Activated CD8-positive, alpha-beta memory T cell treated with anti-CD3 and anti-CD28 coated beads, Interleukin-2, amount 50 U/mL, for 24 hours (primary cell): Measurements from ENCODE around the gene CPEB1.
"Not testable (repeated sequence)": the region's sequence is repeated elsewhere in the genome, so short reads cannot be mapped to it uniquely, and the experiment has no call there.

Experiments used
- DNase-seq: peaks from one replicate; pipeline ENCODE4 v3.0.0-alpha.2; 2020; ENCODE audit errors: extremely low read depth

The CPEB1 gene

GRCh38 chr15:82513587-82513986 is 133.6 kb downstream of the CPEB1 start:
- not testable (repeated sequence) for DNase-seq

DNA sequence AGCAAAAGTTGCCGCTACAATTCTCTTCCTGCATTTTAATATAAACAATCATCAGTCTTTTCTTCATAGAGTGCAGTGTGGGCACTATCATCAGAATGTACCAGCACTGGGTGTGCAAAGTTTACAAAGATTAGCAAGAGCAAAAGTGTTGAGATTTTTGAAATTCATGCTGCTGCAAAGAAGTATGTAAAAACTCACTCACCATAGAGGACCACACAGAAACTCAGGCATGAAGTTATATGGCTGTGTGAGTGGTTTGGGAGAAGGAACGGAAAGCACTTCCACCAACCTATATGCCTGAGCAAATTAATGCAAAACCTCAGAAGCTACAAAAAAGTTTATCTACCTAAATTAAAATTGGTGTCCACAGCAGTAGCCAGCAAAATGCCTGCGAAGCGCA is 139.5 kb downstream of the CPEB1 start:
- not testable (repeated sequence) for DNase-seq

GRCh38 chr15:82507087-82507486 is 140.1 kb downstream of the CPEB1 start:
- DNase-seq: not testable (repeated sequence)

DNA sequence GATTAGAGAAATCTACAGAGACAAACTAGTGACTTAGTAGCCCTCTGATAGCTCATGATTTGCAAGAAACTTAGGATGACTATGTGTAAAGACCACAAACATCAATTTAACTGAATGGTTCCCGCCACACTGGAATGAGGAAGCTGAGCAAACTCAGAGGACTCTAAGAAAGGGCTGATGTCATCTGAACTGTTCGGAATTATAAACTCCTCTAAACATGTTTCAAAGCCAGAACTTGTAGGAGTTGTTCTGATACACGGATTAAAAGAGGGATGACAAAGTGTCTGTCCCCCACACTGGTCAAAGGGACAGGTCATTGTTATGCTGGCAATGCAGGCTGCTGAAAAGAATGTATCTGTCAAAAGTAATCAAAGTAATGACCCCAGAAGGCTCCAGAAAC is 141.3 kb downstream of the CPEB1 start:
- DNase-seq: not testable (repeated sequence)

DNA sequence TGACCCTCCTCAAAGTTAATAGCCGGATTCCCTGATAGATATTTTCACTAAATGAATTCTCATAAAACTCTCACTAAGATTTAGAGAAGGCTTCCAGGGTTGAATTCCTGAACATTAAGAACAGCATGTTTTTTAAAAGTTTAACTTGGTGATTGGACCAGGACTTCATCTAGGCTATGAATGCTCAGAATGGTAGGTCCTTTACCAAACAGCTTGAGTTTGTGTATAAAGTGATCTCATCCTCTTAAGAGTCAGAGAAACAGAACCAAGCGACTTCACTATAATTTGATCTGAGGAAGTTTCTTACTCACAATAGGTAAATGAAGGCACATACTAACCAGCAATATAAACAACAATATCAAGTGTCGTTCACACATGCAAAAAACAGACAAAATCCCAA is 143.1 kb downstream of the CPEB1 start:
- DNase-seq: not testable (repeated sequence)

DNA sequence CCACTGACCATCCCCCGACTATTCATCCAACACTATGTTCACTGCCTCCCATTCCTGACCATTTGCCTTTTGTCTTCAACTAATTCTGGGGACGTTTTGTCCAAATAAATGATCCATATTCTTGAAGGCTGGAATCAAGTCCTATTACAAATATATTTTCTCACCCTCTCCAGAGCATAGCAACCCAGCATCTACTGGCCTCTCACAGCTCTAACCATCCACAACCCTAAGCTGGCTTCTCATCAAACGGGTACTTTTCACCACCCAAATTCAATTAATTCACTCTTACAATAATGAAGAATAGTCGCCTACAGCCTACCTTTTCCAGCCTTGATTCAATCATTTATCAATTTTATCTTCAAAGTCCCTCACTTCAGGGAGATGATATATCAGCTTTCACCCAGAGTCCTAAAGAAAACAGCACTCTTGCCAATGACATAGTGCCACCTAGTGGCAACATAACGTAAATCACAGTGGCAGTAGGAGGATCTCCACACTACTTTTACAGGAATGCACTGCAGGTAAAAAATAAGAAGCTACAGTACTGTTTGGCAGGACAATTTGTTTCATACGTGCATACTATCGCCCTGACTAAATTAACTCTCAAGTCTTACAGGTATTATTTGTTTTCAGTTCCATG is 144.3 kb downstream of the CPEB1 start:
- DNase-seq: not testable (repeated sequence)

DNA sequence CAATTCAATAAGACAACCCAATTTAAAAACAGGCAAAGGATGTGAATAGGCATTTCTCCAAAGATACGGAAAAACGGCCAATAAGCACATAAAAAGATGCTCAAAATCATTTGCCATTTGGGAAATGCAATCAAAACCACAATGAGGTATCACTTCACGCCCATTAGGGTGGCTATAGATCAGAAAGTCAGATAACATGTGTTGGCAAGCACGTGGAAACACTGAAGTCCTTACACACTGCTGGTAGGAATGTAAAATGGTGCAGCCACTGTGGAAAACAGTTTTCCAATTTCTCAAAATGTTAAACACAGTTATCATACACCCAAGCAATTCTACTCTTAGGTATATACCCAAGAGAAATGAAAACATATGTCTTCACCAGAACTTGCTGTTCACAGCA is 146.4 kb downstream of the CPEB1 start:
- DNase-seq: not testable (repeated sequence)

DNA sequence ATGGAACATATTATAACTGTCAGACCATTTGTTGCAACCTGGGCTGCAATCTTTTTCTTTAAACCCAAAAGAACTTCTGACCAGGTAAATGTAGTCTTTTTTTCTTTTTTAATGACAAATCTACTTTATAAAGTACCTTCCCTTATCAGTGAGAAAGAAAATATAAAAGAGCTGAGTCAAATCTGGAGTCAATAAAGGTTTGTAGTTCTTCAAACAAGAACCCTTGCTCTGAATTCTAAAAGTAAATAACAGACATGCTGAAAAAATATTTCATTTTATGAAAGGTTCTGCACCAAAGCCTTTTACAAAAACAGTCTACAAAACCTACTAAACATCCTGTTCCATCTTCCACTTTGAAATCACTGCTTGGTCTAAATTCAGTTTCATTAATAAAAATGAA is 149.2 kb downstream of the CPEB1 start:
- DNase-seq: not testable (repeated sequence)
